ENCODE data around the gene FKBP8. TPM values are rescaled to one million over a fixed set of nuclear protein-coding genes. Genes with fewer than 3 reads are reported as not detected.

FKBP8 gene
- total and polyA plus RNA-seq, 2 experiments from 2014 or later, result 183 to 247 TPM

- WGBS (ENCODE audit: low lambda C conversion rate, missing lambda C conversion rate), result 47% methylated on average over 16 of the region's 16 CpGs
- Histone ChIP-seq H3K36me3 (replicated peaks; ENCODE audit: insufficient read depth, low read depth) (no peaks in the 10 kb centered on the region), H3K9me3 (ENCODE audit: low read depth) (no peaks in the 10 kb centered on the region), H3K79me2 (peaks cover 4% of the 10 kb centered on the region), H3K4me2 (peak overlapping the region; percentile 100), H3K4me3 (peak overlapping the region; percentile 1), H3K27me3 (no peaks in the 10 kb centered on the region), H4K20me1 (ENCODE audit: insufficient read depth, poor library complexity, severe bottlenecking) (no peaks in the 10 kb centered on the region), H3K27ac (peak overlapping the region; percentile 81), H3K9me2 (replicated peaks; ENCODE audit: insufficient read depth) (no peaks in the 10 kb centered on the region), H2AFZ (peak overlapping the region; percentile 94), H3K4me1 (ENCODE audit: insufficient read depth) (peaks cover 13% of the 10 kb centered on the region)
- DNase-seq (ENCODE audit: low spot score), result no peak
- TF ChIP-seq CTCF (IDR thresholded peaks at IDR 0.05; ENCODE audit: poor library complexity) (no peak), EZH2phosphoT487 (IDR thresholded peaks at IDR 0.05; ENCODE audit: low read depth, severe bottlenecking, unreplicated experiment) (no peak), EZH2 (IDR thresholded peaks at IDR 0.05; ENCODE audit: borderline replicate concordance) (no peak)
Observed at GRCh38 chr19:18587962-18588610, 44.7 kb upstream of the FKBP8 start.

DNA sequence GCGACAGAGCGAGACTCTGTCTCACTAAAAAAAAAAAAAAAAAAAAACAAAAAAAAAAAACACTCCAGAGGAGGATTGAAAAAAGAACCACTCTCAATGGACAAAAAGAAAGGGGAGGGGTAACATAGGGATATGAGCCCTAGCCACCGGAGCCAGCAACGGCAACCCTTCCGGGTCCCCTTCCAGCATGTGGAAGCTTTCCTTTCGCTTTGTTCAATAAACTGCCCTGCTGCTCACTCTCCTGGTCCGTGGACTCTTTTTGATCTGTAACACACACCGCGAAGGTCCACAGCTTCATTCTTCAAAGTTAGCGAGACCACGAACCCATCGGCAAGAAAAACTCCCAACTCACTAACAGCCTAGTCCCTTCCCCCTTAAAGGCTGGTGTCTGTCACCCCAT is 44.2 kb upstream of the FKBP8 start:
- no peak overlapping the region for H2AFZ ChIP-seq
- DNase-seq (ENCODE audit: low spot score), result no peak
- H3K27me3 ChIP-seq, result no peaks in the 10 kb centered on the region
- no peaks in the 10 kb centered on the region for H4K20me1 ChIP-seq (ENCODE audit: insufficient read depth, poor library complexity, severe bottlenecking)
- H3K4me1 ChIP-seq (ENCODE audit: insufficient read depth), result peaks cover 13% of the 10 kb centered on the region
- H3K27ac ChIP-seq, result peak overlapping the region; percentile 81
- H3K9me2 ChIP-seq (replicated peaks; ENCODE audit: insufficient read depth), result no peaks in the 10 kb centered on the region
- no peak overlapping the region for H3K4me2 ChIP-seq
- WGBS (ENCODE audit: low lambda C conversion rate, missing lambda C conversion rate), result 94% methylated on average over 10 of the region's 12 CpGs
- H3K4me3 ChIP-seq, result no peak overlapping the region
- TF ChIP-seq CTCF (IDR thresholded peaks at IDR 0.05; ENCODE audit: poor library complexity), result no peak
- TF ChIP-seq EZH2phosphoT487 (IDR thresholded peaks at IDR 0.05; ENCODE audit: low read depth, severe bottlenecking, unreplicated experiment), result no peak
- no peak for TF ChIP-seq EZH2 (IDR thresholded peaks at IDR 0.05; ENCODE audit: borderline replicate concordance)
- no peaks in the 10 kb centered on the region for H3K9me3 ChIP-seq (ENCODE audit: low read depth)
- H3K79me2 ChIP-seq, result peaks cover 4% of the 10 kb centered on the region
- no peaks in the 10 kb centered on the region for H3K36me3 ChIP-seq (replicated peaks; ENCODE audit: insufficient read depth, low read depth)

DNA sequence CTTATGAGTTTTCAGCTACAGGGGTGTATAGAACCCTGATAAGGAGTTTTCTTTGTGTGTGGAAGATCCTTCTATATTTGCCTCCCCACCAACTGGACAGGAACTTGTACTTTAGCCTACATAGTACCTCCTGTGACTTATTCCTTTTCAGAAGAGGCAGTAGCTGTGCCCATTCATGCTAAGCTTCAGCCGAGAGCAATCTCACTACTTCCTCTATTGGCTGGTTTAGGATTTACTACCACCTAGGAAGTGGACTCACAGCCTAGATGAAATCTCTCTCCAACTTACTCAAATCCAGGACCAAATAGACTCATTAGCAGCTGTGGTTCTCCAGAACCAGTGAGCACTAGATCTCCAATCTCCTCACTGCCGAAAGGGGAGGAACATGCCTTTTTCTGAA is 42.9 kb upstream of the FKBP8 start:
- no peak overlapping the region for H2AFZ ChIP-seq
- no peaks in the 10 kb centered on the region for H3K27me3 ChIP-seq
- no peaks in the 10 kb centered on the region for H4K20me1 ChIP-seq (ENCODE audit: insufficient read depth, poor library complexity, severe bottlenecking)
- no peak for DNase-seq (ENCODE audit: low spot score)
- peaks cover 4% of the 10 kb centered on the region for H3K79me2 ChIP-seq
- no peaks in the 10 kb centered on the region for H3K36me3 ChIP-seq (replicated peaks; ENCODE audit: insufficient read depth, low read depth)
- no peaks in the 10 kb centered on the region for H3K9me2 ChIP-seq (replicated peaks; ENCODE audit: insufficient read depth)
- H3K4me3 ChIP-seq, result no peak overlapping the region
- H3K4me1 ChIP-seq (ENCODE audit: insufficient read depth), result peaks cover 13% of the 10 kb centered on the region
- H3K27ac ChIP-seq, result no peak overlapping the region
- no peaks in the 10 kb centered on the region for H3K9me3 ChIP-seq (ENCODE audit: low read depth)
- TF ChIP-seq EZH2 (IDR thresholded peaks at IDR 0.05; ENCODE audit: borderline replicate concordance), result no peak
- WGBS (ENCODE audit: low lambda C conversion rate, missing lambda C conversion rate), result 63% methylated on average over 2 of the region's 2 CpGs
- H3K4me2 ChIP-seq, result no peak overlapping the region

- TF ChIP-seq EZH2 (IDR thresholded peaks at IDR 0.05; ENCODE audit: borderline replicate concordance) (no peak), CTCF (IDR thresholded peaks at IDR 0.05; ENCODE audit: poor library complexity) (no peak), EZH2phosphoT487 (IDR thresholded peaks at IDR 0.05; ENCODE audit: low read depth, severe bottlenecking, unreplicated experiment) (no peak)
- H4K20me1 ChIP-seq (ENCODE audit: insufficient read depth, poor library complexity, severe bottlenecking), result no peaks in the 10 kb centered on the region
- no peak for DNase-seq (ENCODE audit: low spot score)
- no peaks in the 10 kb centered on the region for H3K9me3 ChIP-seq (ENCODE audit: low read depth)
- H3K79me2 ChIP-seq, result no peaks in the 10 kb centered on the region
- H3K36me3 ChIP-seq (replicated peaks; ENCODE audit: insufficient read depth, low read depth), result no peaks in the 10 kb centered on the region
- H3K9me2 ChIP-seq (replicated peaks; ENCODE audit: insufficient read depth), result no peaks in the 10 kb centered on the region
- no peak overlapping the region for H3K4me2 ChIP-seq
- H3K27me3 ChIP-seq, result no peaks in the 10 kb centered on the region
- H2AFZ ChIP-seq, result no peak overlapping the region
- no peak overlapping the region for H3K4me3 ChIP-seq
- WGBS (ENCODE audit: low lambda C conversion rate, missing lambda C conversion rate), result 79% methylated on average over 7 of the region's 7 CpGs
- no peak overlapping the region for H3K27ac ChIP-seq
- no peaks in the 10 kb centered on the region for H3K4me1 ChIP-seq (ENCODE audit: insufficient read depth)
Observed at GRCh38 chr19:18580311-18580710, 36.9 kb upstream of the FKBP8 start.
